Hepatocyte (in vitro differentiated cells): ENCODE measurements around the gene BCL2.

Experiments
- EZH2 ChIP-seq: fragments of 200-600 bp; sonication (generic); IDR thresholded peaks from 2 replicates; pipeline ENCODE4 v1.6.1; 2016; ENCODE audit warnings: antibody characterized with exemption, mild to moderate bottlenecking, borderline replicate concordance
- EZH2phosphoT487 ChIP-seq: fragments of 200-600 bp; sonication (generic); IDR thresholded peaks from one replicate; pipeline ENCODE4 v1.6.1; 2018; ENCODE audit warnings: antibody characterized with exemption, mild to moderate bottlenecking, low read depth, moderate library complexity; ENCODE audit not compliant: unreplicated experiment, severe bottlenecking
- TF ChIP-seq, protein P1 (sequence below): fragments of 200-600 bp; sonication (generic); IDR thresholded peaks from 2 replicates; pipeline ENCODE4 v1.5.1; 2016; ENCODE audit warnings: antibody characterized with exemption, mild to moderate bottlenecking; ENCODE audit not compliant: poor library complexity

DNA sequence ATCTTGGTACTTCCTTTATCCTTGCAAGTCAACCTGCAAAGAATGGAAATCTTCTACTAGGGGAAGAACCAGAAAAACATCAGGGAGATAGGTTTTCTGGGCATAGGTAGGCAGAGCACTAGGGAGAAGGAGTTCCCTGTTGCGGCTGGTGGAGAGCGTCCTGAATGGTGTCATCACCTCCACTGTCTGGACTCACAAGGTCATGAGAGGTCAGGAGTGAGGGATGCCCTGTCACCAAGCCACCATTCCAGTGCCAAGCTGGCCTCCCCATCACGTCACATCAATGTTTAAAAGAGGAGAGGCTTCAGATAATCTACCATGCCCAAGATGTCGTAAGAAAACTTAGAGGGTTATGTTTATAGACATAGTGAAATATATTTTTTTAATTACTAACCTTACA, 72.1 kb downstream of the BCL2 start:
- TF ChIP-seq, protein P1, sequence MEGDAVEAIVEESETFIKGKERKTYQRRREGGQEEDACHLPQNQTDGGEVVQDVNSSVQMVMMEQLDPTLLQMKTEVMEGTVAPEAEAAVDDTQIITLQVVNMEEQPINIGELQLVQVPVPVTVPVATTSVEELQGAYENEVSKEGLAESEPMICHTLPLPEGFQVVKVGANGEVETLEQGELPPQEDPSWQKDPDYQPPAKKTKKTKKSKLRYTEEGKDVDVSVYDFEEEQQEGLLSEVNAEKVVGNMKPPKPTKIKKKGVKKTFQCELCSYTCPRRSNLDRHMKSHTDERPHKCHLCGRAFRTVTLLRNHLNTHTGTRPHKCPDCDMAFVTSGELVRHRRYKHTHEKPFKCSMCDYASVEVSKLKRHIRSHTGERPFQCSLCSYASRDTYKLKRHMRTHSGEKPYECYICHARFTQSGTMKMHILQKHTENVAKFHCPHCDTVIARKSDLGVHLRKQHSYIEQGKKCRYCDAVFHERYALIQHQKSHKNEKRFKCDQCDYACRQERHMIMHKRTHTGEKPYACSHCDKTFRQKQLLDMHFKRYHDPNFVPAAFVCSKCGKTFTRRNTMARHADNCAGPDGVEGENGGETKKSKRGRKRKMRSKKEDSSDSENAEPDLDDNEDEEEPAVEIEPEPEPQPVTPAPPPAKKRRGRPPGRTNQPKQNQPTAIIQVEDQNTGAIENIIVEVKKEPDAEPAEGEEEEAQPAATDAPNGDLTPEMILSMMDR: no peak
- no peak for TF ChIP-seq EZH2
- no peak for TF ChIP-seq EZH2phosphoT487
